ENCODE results near the gene GALM.
A peak's percentile ranks its signal among the peaks of the same experiment; 100 is the strongest.

GALM gene

DNA sequence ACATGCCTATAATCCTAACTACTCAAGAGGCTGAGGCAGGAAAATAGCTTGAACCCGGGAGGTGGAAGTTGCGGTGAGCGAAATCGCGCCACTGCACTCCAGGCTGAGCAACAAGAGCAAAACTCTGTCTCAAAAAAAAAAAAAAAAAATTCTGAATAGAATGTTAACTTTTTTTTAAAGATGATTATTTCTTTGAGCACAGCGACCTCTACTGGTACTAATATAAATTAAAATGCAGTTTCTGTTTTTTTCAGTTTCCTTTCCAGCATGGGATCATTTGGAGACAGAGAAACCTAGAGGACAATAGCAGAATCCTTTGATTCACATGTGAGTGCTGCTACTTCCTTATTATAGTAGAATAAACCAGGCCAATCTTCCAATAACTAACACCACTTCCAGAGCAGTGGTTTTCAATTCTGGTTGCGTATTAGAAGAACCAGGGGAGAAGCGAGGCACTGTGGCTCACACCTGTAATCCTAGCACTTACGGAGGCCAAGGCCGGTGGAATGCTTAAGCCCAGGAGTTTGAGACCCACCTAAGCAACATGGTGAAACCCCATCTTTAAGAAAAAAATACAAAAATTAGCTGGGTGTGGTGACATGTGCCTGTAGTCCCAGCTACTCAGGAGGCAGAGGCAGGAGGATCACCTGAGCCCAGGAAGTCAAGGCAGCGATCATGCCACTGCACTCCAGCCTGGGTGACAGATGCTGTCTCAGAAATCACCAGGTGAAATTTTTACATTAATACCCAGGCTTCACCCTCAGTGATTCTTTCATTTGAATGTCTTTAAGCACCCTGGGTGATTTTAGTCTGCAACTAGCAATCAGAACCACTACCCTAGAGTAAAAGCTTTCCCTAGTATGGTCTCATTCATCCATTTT, 75.2 kb downstream of the GALM start:
- H3K4me3 ChIP-seq (ENCODE audit: low read depth, low read length): no peak overlapping the region
- no peak for DNase-seq (ENCODE audit: low read depth)
- TF ChIP-seq CTCF (IDR thresholded peaks at IDR 0.05; ENCODE audit: control insufficient read depth, extremely low read depth, insufficient read depth): 0 out of 2 replicates have a peak, but pooled peaks have one; percentile 3

- DNase-seq (ENCODE audit: low read depth): no peak
- H3K4me3 ChIP-seq (ENCODE audit: low read depth, low read length): no peak overlapping the region
- no peak for TF ChIP-seq CTCF (IDR thresholded peaks at IDR 0.05; ENCODE audit: control insufficient read depth, extremely low read depth, insufficient read depth)
These were observed 77.1 kb downstream of the GALM start for GRCh38 chr2:38742797-38743559.

GRCh38 chr2:38743672-38744398, 77.9 kb downstream of the GALM start:
- TF ChIP-seq CTCF (IDR thresholded peaks at IDR 0.05; ENCODE audit: control insufficient read depth, extremely low read depth, insufficient read depth): no peak
- H3K4me3 ChIP-seq (ENCODE audit: low read depth, low read length): no peak overlapping the region
- no peak for DNase-seq (ENCODE audit: low read depth)

GRCh38 chr2:38744399-38744780, 78.5 kb downstream of the GALM start:
- no peak overlapping the region for H3K4me3 ChIP-seq (ENCODE audit: low read depth, low read length)
- no peak for TF ChIP-seq CTCF (IDR thresholded peaks at IDR 0.05; ENCODE audit: control insufficient read depth, extremely low read depth, insufficient read depth)
- DNase-seq (ENCODE audit: low read depth): no peak

GRCh38 chr2:38745267-38745666, 79.4 kb downstream of the GALM start:
- H3K4me3 ChIP-seq (ENCODE audit: low read depth, low read length): no peak overlapping the region

More at GRCh38 chr2:38745267-38745666, 79.4 kb downstream of the GALM start:
- DNase-seq (ENCODE audit: low read depth): no peak
- TF ChIP-seq CTCF (IDR thresholded peaks at IDR 0.05; ENCODE audit: control insufficient read depth, extremely low read depth, insufficient read depth): no peak

Data from LNCaP clone FGC (cell line).